Smooth muscle cell (in vitro differentiated cells): ENCODE data around the gene PPP1R15A. TPM values are rescaled to one million over a fixed set of nuclear protein-coding genes. Genes with fewer than 3 reads are reported as not detected.
"Not testable (repeated sequence)": the region's sequence is repeated elsewhere in the genome, so short reads cannot be mapped to it uniquely, and the experiment has no call there.

Source experiments
- DNase-seq: peaks from one replicate; lab custom pipeline; 2025; ENCODE audit not compliant: unreplicated experiment; lab: John Stamatoyannopoulos, UW
- H2AFZ ChIP-seq: fragments of 200-600 bp; sonication (generic); 2 replicates; pipeline ENCODE4 v1.6.0; 2016; ENCODE audit warnings: antibody characterized with exemption, low read depth, mild to moderate bottlenecking
- H3F3A ChIP-seq: fragments of 200-600 bp; sonication (generic); 2 replicates; pipeline ENCODE4 v1.6.0; 2017; ENCODE audit warnings: antibody characterized with exemption, low read depth
- H3K27ac ChIP-seq: fragments of 200-600 bp; sonication (generic); 2 replicates; pipeline ENCODE4 v1.5.1; 2016; ENCODE audit warnings: low read depth, mild to moderate bottlenecking
- H3K27me3 ChIP-seq: fragments of 200-600 bp; sonication (generic); 2 replicates; pipeline ENCODE4 v1.6.1; 2016; ENCODE audit warnings: low read depth, mild to moderate bottlenecking
- H3K36me3 ChIP-seq: fragments of 200-600 bp; sonication (generic); 2 replicates; pipeline ENCODE4 v1.5.1; 2016; ENCODE audit warnings: low read depth
- H3K4me1 ChIP-seq: fragments of 200-600 bp; sonication (generic); 2 replicates; pipeline ENCODE4 v1.5.1; 2016; ENCODE audit warnings: low read depth
- H3K4me2 ChIP-seq: fragments of 200-600 bp; sonication (generic); 2 replicates; pipeline ENCODE4 v1.6.0; 2016; ENCODE audit warnings: mild to moderate bottlenecking
- H3K4me3 ChIP-seq: fragments of 200-600 bp; sonication (generic); 2 replicates; pipeline ENCODE4 v1.5.1; 2016; ENCODE audit warnings: mild to moderate bottlenecking
- H3K79me2 ChIP-seq: fragments of 200-600 bp; sonication (generic); 2 replicates; pipeline ENCODE4 v1.6.0; 2016; ENCODE audit warnings: low read depth, mild to moderate bottlenecking
- H3K9ac ChIP-seq: fragments of 200-600 bp; sonication (generic); 2 replicates; pipeline ENCODE4 v1.6.0; 2016; ENCODE audit warnings: low read depth
- H3K9me3 ChIP-seq: fragments of 200-600 bp; sonication (generic); replicated peaks from 2 replicates; pipeline ENCODE4 v1.5.1; 2016; ENCODE audit warnings: low read depth
- H4K20me1 ChIP-seq: fragments of 200-600 bp; sonication (generic); 2 replicates; pipeline ENCODE4 v1.6.0; 2016; ENCODE audit warnings: low read depth
- WGBS: methylation state at CpG from one replicate; pipeline ENCODE4 v1.1.7; 2016; ENCODE audit warnings: low lambda C conversion rate; 5-methylcytosine and 5-hydroxymethylcytosine counted together
- polyA plus RNA-seq: library from polyadenylated mRNA; unstranded; fragments of >200 nt; fragmentation: Nextera tagmentation; extraction: Ambion mirVana; gene quantifications from 2 replicates; pipeline ENCODE4 v1.2.1, GENCODE V29; 2016
- total RNA-seq: library from RNA; depleted of rRNA; stranded (reverse); fragments of >200 nt; gene quantifications from 2 replicates; pipeline ENCODE4 v1.2.3, GENCODE V29; 2014
- TF ChIP-seq, protein P1 (sequence below): fragments of 200-600 bp; sonication (generic); IDR thresholded peaks from 2 replicates; pipeline ENCODE4 v1.5.1; 2017; ENCODE audit warnings: borderline replicate concordance, mild to moderate bottlenecking, antibody characterized with exemption; ENCODE audit not compliant: insufficient read depth, poor library complexity, severe bottlenecking

Gene PPP1R15A
- total and polyA plus RNA-seq, 2 experiments from 2014 or later = 88.5 to 339 TPM

DNA sequence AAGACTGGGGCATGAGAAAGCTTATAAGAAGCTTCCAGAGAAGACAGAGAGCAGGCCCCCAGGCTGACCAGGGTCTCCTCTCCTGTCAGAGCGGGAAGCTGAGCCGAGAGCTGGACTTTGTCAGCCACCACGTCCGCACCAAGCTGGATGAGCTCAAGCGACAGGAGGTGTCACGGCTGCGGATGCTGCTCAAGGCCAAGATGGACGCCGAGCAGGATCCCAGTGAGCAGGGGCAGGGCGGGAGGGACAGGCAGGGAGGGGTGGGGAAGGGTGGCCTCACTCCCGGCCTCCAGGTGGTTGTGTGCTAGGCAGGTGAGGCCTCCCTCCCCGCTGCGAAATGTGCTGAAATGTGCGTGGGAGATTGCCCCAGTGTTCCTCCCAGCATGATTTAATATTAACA, 33.4 kb downstream of the PPP1R15A start:
- no peak overlapping the region for H3K27ac ChIP-seq
- peaks cover 4% of the 10 kb centered on the region for H3K4me1 ChIP-seq
- H3K9ac ChIP-seq = no peak overlapping the region
- H3K4me2 ChIP-seq = no peak overlapping the region
- H3K79me2 ChIP-seq = peaks cover 30% of the 10 kb centered on the region
- H2AFZ ChIP-seq = no peak overlapping the region
- DNase-seq = no peak
- 91% methylated on average over 14 of the region's 14 CpGs for WGBS
- H3F3A ChIP-seq = no peaks in the 10 kb centered on the region
- no peaks in the 10 kb centered on the region for H3K27me3 ChIP-seq
- H3K9me3 ChIP-seq = no peaks in the 10 kb centered on the region
- TF ChIP-seq, protein P1, sequence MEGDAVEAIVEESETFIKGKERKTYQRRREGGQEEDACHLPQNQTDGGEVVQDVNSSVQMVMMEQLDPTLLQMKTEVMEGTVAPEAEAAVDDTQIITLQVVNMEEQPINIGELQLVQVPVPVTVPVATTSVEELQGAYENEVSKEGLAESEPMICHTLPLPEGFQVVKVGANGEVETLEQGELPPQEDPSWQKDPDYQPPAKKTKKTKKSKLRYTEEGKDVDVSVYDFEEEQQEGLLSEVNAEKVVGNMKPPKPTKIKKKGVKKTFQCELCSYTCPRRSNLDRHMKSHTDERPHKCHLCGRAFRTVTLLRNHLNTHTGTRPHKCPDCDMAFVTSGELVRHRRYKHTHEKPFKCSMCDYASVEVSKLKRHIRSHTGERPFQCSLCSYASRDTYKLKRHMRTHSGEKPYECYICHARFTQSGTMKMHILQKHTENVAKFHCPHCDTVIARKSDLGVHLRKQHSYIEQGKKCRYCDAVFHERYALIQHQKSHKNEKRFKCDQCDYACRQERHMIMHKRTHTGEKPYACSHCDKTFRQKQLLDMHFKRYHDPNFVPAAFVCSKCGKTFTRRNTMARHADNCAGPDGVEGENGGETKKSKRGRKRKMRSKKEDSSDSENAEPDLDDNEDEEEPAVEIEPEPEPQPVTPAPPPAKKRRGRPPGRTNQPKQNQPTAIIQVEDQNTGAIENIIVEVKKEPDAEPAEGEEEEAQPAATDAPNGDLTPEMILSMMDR = no peak
- no peak overlapping the region for H3K4me3 ChIP-seq
- H3K36me3 ChIP-seq = peaks cover 2% of the 10 kb centered on the region
- peaks cover 10% of the 10 kb centered on the region for H4K20me1 ChIP-seq

DNA sequence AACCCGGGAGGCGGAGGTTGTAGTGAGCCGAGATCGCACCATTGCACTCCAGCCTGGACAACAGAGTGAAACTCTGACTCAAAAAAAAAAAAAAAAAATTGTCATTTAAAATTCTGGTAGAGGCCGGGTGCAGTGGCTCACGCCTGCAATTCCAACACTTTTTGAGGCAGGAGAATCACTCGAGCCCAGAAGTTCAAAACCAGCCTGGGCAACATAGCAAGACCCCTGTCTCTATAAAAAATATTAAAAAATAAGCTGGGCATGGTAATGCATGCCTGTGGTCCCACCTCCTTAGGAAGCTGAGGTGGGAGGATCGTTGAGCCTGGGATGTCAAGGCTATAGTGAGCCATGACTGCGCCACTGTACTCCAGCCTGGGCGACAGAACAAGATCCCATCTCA, 34.1 kb downstream of the PPP1R15A start:
- no peak overlapping the region for H3K9ac ChIP-seq
- peaks cover 24% of the 10 kb centered on the region for H3K79me2 ChIP-seq
- H3K4me1 ChIP-seq = no peaks in the 10 kb centered on the region
- no peak overlapping the region for H3K27ac ChIP-seq
- H3K4me2 ChIP-seq = no peak overlapping the region
- WGBS = 99% methylated on average over 10 of the region's 10 CpGs
- H3K9me3 ChIP-seq = no peaks in the 10 kb centered on the region
- no peak overlapping the region for H2AFZ ChIP-seq
- H4K20me1 ChIP-seq = peaks cover 10% of the 10 kb centered on the region
- TF ChIP-seq, protein P1 = no peak
- no peak for DNase-seq
- H3K27me3 ChIP-seq = no peaks in the 10 kb centered on the region
- no peak overlapping the region for H3K4me3 ChIP-seq
- H3F3A ChIP-seq = no peaks in the 10 kb centered on the region
- peaks cover 7% of the 10 kb centered on the region for H3K36me3 ChIP-seq

DNA sequence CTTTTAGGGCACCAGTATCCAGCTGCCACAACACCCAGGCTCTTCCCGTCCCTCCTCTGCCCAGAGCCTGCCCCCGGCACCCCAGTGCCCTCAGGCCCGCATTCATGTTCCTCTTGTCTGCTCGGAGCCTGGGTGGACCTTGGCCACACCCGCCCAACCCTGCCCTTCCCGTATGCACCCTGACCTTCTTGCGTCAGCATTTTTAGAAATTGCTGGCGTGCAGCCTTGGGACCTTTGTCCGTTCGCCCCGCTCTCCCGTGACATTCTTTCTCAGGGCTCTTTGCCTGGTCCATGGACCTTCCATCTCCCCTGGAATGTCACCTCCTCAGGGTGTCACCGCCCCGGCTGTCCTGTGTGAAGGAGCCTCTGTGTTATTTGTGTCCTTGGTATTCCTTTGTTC, 35.5 kb downstream of the PPP1R15A start:
- H3K9me3 ChIP-seq = no peaks in the 10 kb centered on the region
- H3K36me3 ChIP-seq = peaks cover 7% of the 10 kb centered on the region
- 96% methylated on average over 14 of the region's 14 CpGs for WGBS
- H3K27ac ChIP-seq = no peak overlapping the region
- H3K4me1 ChIP-seq = no peaks in the 10 kb centered on the region
- H4K20me1 ChIP-seq = peaks cover 7% of the 10 kb centered on the region
- no peaks in the 10 kb centered on the region for H3F3A ChIP-seq
- DNase-seq = no peak
- no peak overlapping the region for H2AFZ ChIP-seq
- TF ChIP-seq, protein P1 = no peak
- H3K27me3 ChIP-seq = no peaks in the 10 kb centered on the region
- H3K4me2 ChIP-seq = no peak overlapping the region
- H3K79me2 ChIP-seq = peaks cover 10% of the 10 kb centered on the region
- no peak overlapping the region for H3K9ac ChIP-seq
- H3K4me3 ChIP-seq = no peak overlapping the region

DNA sequence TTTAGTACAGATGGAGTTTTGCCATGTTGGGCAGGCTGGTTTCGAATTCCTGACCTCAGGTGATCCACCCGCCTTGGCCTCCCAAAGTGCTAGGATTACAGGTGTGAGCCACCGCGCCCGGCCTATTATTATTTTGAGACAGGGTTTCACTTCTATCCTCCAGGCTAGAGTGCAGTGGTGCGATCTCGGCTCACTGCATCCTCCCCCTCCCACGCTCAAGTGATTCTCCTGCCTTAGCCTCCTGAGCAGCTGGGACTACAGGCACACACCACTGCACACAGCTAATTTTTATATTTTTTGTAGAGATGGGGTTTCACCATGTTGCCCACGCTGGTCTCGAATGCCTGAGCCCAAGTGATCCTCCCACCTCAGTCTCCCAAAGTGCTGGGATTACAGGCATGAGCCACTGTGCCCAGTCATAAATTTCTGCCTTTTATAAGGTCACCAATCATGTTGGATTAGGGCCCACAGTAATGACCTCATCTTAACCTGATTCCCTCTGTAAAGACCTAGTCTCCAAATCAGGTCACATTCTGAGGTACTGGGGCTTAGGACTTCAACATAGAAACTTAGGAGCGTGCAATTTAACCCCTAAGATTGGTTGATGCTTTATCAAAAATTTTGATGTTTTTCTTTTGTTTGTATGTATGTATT, 37.3 kb downstream of the PPP1R15A start:
- not testable (repeated sequence) for DNase-seq, H3K4me3 ChIP-seq, H3K27me3 ChIP-seq, H3K36me3 ChIP-seq, H3K79me2 ChIP-seq, H4K20me1 ChIP-seq, H3K9ac ChIP-seq, H2AFZ ChIP-seq, H3K9me3 ChIP-seq, H3K27ac ChIP-seq, H3K4me1 ChIP-seq, H3F3A ChIP-seq, H3K4me2 ChIP-seq
- WGBS = 98% methylated on average over 11 of the region's 11 CpGs
